GM10248 (cell line): ENCODE data around the gene CAPZB.

Experiments used
- CTCF ChIA-PET: fragments of 300-600 bp; sonication (Branson Sonifier 250); formaldehyde crosslinking; extraction: SDS; loops from one replicate; lab custom pipeline; 2021; ENCODE audit warnings: antibody characterized with exemption; lab: Yijun Ruan, JAX
- POLR2A ChIA-PET: fragments of 350-650 bp; sonication (Branson Sonifier 250); formaldehyde crosslinking; extraction: SDS; loops from one replicate; lab custom pipeline; 2020; ENCODE audit warnings: antibody characterized with exemption; lab: Yijun Ruan, JAX
- DNase-seq: peaks from one replicate; pipeline ENCODE4 v3.0.0; 2012; ENCODE audit errors: extremely low spot score
- CTCF ChIP-seq: IDR thresholded peaks from 2 replicates; pipeline ENCODE4 v1.5.1; 2012; ENCODE audit warnings: mild to moderate bottlenecking, low read depth; ENCODE audit errors: extremely low read depth, missing control alignments, control extremely low read depth

Gene CAPZB

GRCh38 chr1:19363536-19364152, 121.7 kb downstream of the CAPZB start:
- no peak for TF ChIP-seq CTCF
- POLR2A ChIA-PET = no interaction called here
- CTCF ChIA-PET = interaction anchor here (1.2 to 2.4 kb wide), 9 partner anchors 8 to 220 kb away, joined by 3 to 14 read pairs (median 4); no protein-coding TSS in a partner anchor
- no peak for DNase-seq

- ChIA-PET CTCF (interaction anchor here (1.5 to 2.4 kb wide), 4 partner anchors 13 to 293 kb away, joined by 4 to 14 read pairs (median 8); no protein-coding TSS in a partner anchor), POLR2A (no interaction called here)
- no peak for DNase-seq
- TF ChIP-seq CTCF = no peak
Measured at GRCh38 chr1:19361611-19362147, 123.7 kb downstream of the CAPZB start.

GRCh38 chr1:19360843-19361610, 124.3 kb downstream of the CAPZB start:
- TF ChIP-seq CTCF = no peak
- ChIA-PET CTCF (interaction anchor here (1.0 to 2.4 kb wide), 2 partner anchors 11 to 14 kb away, joined by 3 to 14 read pairs; no protein-coding TSS in a partner anchor), POLR2A (no interaction called here)
- no peak for DNase-seq

- TF ChIP-seq CTCF = no peak
- CTCF ChIA-PET = interaction anchor here (1.0 kb wide), 1 partner anchor 11 kb away, joined by 3 read pairs; no protein-coding TSS in a partner anchor
- DNase-seq = no peak
- POLR2A ChIA-PET = no interaction called here
Measured at GRCh38 chr1:19360432-19360831, 124.9 kb downstream of the CAPZB start.

- TF ChIP-seq CTCF = no peak
- ChIA-PET POLR2A (no interaction called here), CTCF (interaction anchor here (1.0 to 1.4 kb wide), 3 partner anchors 10 to 14 kb away, joined by 3 to 5 read pairs (median 3); no protein-coding TSS in a partner anchor)
Measured at GRCh38 chr1:19360016-19360415, 125.3 kb downstream of the CAPZB start.

GRCh38 chr1:19359357-19359756, 126.0 kb downstream of the CAPZB start:
- TF ChIP-seq CTCF = no peak
- DNase-seq = no peak
- CTCF ChIA-PET = interaction anchor here (1.2 to 1.4 kb wide), 2 partner anchors 11 to 15 kb away, joined by 3 to 5 read pairs; no protein-coding TSS in a partner anchor
- POLR2A ChIA-PET = no interaction called here

More at GRCh38 chr1:19360016-19360415, 125.3 kb downstream of the CAPZB start:
- DNase-seq = no peak
